AG10803 (cell line): ENCODE measurements around the gene ARHGEF16.

ENCODE experiments used
- DNase-seq: peaks from one replicate; pipeline ENCODE4 v3.0.0; 2010; ENCODE audit warnings: low read depth
- H3K4me3 ChIP-seq: 2 replicates; pipeline ENCODE4 v1.5.1; 2011; ENCODE audit warnings: mild to moderate bottlenecking, low read length, control low read depth
- TF ChIP-seq, protein P1 (sequence below): conservative IDR thresholded peaks from 2 replicates; pipeline ENCODE4 v1.5.1; 2011; ENCODE audit warnings: mild to moderate bottlenecking, low read length, control low read depth, inconsistent platforms

Gene ARHGEF16

DNA sequence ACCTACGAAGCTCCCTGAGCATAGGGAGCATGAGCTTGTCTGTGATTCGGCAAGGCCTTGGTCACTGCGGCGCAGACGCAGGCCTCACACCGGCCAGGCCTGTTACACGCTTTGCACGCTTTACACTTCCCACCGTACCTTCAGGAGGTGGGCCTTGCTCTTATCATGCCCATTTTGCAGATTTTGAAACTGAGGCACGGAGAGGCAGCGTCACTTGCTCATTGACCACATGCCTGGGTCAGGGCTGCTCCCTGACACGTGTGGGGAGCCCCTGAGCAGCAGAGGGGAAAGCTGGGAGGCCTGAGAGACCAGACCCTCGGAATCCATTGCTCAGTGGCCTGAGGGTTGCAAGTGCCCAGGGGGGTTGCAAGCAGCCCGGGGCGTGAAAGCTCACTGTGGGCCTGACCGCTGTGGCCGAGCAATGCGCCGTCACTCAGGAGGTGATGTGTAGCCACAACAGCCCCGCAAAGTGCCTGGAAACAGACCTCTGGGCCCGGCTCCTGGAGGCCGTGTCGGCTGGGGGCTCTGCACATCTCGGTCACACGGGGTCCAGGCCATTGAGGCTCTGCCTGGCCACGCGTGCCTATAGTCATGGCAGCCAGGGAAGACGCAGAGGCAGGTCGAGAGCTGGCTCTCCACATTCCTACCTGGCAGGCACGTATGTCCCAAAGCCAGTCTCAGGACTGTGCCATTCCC lies 6.9 kb downstream of the ARHGEF16 start:
- TF ChIP-seq, protein P1, sequence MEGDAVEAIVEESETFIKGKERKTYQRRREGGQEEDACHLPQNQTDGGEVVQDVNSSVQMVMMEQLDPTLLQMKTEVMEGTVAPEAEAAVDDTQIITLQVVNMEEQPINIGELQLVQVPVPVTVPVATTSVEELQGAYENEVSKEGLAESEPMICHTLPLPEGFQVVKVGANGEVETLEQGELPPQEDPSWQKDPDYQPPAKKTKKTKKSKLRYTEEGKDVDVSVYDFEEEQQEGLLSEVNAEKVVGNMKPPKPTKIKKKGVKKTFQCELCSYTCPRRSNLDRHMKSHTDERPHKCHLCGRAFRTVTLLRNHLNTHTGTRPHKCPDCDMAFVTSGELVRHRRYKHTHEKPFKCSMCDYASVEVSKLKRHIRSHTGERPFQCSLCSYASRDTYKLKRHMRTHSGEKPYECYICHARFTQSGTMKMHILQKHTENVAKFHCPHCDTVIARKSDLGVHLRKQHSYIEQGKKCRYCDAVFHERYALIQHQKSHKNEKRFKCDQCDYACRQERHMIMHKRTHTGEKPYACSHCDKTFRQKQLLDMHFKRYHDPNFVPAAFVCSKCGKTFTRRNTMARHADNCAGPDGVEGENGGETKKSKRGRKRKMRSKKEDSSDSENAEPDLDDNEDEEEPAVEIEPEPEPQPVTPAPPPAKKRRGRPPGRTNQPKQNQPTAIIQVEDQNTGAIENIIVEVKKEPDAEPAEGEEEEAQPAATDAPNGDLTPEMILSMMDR, result no peak
- DNase-seq, result no peak
- H3K4me3 ChIP-seq, result no peak overlapping the region

DNA sequence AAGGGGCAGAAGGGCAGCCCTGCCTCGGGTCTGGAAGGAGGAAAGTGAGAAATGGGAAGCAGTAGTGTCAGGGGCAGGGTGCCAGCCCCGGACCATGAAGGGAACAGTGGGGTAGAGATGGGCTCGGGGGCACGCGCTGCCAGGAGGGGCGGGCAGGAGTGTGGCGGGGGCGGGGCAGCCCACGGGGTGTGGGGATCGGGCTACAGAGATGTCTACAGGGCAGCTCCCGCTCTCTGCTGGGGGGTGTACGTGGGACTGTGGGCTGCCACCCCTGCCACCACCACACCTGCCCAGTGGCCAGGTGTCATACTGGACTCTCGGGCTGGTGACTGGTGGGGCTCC lies 7.4 kb downstream of the ARHGEF16 start:
- TF ChIP-seq, protein P1, result no peak

DNA sequence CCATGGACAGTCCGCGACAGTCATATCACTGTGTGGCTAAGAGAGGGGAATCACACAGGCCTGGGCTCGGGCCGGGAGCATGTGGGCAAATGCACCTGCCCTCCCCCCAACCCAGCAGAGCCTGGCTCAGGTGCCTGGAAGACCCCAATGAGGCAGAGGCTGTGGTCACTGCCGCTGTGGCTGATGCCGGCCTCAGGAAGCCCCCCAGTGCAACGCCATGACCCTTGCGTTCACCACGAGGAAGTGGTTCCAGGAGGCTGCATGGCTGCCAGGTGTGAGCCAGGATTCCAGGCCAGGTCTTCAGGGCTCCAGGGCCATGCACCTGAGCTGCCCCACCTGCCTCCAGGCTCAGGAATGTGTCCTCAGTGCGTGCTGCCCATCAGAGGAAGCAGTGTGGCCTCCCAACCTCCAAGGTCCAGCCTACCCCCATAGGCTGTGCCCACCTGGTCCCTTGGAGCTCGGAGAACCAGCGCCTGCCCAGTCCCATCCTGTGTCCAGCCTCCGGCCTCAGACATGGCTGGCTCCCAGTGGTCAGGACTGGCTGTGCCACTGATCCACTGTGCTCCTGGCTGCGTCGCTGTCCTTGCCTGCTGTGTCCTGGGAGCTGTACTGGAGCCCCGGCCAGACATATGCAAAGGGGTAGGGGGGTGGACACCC lies 8.0 kb downstream of the ARHGEF16 start:
- TF ChIP-seq, protein P1, result no peak
- no peak overlapping the region for H3K4me3 ChIP-seq
- DNase-seq, result no peak

More for the DNA sequence above, 7.4 kb downstream of the ARHGEF16 start:
- no peak overlapping the region for H3K4me3 ChIP-seq
- no peak for DNase-seq

DNA sequence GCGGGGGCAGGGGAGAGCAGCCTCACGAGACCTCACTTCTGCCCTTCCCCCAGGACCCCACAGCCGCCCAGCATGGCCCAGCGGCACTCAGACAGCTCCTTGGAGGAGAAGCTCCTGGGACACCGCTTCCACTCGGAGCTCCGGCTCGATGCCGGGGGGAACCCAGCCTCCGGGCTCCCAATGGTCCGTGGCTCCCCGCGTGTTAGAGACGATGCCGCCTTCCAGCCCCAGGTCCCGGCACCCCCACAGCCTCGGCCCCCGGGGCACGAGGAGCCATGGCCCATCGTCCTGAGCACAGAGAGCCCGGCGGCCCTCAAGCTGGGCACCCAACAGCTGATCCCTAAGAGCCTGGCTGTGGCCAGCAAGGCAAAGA lies 8.5 kb downstream of the ARHGEF16 start:
- H3K4me3 ChIP-seq, result no peak overlapping the region
- DNase-seq, result no peak
- TF ChIP-seq, protein P1, result no peak

DNA sequence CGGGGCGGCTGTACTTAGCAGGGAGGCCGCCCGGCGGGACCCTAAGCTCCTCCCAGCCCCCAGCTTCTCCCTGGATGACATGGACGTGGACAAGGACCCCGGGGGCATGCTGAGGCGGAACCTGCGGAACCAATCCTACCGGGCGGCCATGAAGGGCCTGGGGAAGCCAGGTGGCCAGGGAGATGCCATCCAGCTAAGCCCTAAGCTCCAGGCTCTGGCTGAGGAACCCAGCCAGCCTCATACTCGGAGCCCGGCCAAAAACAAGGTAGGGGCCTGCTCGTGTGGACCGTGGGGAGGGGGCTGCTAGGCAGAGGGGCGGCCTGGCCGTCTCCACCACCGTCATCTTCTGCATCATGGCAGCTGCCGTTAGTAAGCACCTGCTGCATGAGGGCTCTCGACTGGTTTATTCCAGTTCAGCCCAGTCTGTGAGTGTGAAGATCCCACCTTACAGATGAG lies 9.0 kb downstream of the ARHGEF16 start:
- DNase-seq, result no peak
- no peak overlapping the region for H3K4me3 ChIP-seq
- TF ChIP-seq, protein P1, result no peak

DNA sequence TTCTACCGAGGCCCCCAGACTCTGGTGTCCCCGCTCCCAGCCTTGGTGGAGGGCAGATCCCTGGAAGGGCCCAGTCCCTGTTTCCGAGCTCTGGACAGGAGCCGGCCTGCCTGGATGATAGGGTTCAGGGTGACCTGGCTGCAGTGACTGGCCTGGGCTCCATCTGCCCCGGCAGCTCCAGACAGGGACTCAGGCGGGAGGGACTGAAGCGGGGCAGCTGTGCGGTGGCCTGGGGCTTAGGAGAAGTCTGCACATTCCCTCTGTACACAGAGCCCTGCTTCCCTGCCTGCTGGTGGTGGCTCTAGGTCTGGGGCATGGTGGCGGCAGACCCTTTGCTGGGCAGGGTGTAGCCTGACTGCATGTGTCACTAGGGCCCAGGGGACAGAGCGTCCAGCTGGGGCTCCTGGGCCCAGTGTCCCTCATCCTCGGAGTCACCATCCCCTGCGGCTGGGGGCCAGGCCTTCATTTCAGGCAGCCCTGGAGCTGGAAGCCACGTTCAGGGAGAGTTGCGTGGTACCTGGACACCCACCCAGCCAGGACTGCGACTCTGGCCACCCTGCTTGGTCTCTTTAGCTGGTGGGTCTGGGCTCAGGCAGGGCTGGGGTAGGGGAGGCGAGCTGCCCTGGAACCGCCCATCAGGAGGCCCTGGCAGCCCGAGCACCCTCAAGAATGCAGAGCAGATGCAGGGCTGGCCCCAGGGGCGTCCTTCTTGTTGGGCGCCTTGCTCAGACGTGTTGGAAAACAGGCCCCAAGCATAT lies 9.6 kb downstream of the ARHGEF16 start:
- DNase-seq, result no peak
- no peak overlapping the region for H3K4me3 ChIP-seq
- TF ChIP-seq, protein P1, result no peak
